NCI-H345 treated with DMSO at 0.1 percent for 48 hours (cell line): Measurements from ENCODE around the gene KISS1R.

Source experiments
- DNase-seq: peaks from one replicate; lab custom pipeline; 2025; ENCODE audit not compliant: unreplicated experiment; lab: John Stamatoyannopoulos, UW

Gene KISS1R

DNA sequence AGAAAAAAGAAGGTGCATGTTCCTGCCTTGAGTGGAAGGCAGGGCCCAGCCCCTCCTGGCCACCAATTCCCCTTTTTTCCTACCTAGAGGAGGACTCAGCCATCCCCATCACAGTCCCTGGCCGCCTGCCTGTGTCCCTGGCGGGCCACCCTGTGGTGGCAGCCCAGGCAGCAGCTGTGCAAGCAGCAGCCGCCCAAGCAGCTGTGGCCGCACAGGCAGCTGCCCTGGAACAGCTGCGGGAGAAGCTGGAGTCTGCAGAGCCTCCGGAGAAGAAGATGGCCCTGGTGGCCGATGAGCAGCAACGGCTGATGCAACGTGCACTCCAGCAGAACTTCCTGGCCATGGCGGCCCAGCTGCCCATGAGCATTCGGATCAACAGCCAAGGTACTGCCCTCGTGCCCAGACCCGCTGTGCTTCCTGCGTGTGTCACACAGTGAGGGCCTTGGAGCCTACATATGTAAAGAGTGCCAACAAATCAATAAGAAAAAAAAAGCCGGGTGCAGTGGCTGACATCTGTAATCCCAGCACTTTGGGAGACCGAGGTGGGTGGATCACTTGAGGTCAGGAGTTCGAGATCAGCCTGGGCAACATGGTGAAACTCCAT, 49.5 kb downstream of the KISS1R start:
- DNase-seq, result no peak
